COLO668 (cell line): Measurements from ENCODE around the gene HDAC9.

Experiments
- DNase-seq: peaks from one replicate; lab custom pipeline; 2025; ENCODE audit not compliant: unreplicated experiment; lab: John Stamatoyannopoulos, UW

The HDAC9 gene

DNA sequence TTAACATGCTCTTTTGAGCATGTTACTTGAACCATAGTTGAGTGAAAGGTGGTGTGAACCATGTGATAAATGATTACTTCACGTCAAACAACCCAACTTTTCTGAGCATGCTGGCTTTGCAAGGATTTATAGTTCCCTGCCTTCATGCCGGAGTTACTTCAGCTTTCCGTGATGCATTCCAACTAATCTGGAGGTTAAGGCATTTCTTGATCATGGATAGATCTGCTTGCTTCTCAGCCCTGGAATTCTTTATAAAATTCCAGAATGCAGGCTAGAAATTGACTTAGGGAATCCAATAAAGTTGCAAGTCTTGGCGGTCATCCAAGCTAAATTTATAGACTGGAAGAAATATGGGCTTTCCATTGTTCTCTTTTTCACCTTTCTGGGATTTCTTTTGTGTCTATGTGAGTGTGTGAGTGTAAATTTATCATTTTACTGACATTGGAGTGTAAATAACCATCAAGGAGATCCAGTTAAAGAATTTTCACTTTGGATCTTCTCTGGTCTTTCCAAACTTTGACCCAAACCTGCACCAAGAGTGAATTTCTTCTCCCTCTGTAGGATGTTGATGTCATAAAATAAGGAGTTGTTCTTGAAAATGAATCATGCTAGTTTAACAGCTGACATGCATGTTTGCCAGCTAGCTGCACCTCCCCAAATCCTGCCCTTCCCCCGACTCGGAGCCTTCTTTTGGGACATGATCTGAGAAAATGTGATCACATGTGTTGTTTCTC is 332.9 kb downstream of the HDAC9 start:
- DNase-seq: no peak

DNA sequence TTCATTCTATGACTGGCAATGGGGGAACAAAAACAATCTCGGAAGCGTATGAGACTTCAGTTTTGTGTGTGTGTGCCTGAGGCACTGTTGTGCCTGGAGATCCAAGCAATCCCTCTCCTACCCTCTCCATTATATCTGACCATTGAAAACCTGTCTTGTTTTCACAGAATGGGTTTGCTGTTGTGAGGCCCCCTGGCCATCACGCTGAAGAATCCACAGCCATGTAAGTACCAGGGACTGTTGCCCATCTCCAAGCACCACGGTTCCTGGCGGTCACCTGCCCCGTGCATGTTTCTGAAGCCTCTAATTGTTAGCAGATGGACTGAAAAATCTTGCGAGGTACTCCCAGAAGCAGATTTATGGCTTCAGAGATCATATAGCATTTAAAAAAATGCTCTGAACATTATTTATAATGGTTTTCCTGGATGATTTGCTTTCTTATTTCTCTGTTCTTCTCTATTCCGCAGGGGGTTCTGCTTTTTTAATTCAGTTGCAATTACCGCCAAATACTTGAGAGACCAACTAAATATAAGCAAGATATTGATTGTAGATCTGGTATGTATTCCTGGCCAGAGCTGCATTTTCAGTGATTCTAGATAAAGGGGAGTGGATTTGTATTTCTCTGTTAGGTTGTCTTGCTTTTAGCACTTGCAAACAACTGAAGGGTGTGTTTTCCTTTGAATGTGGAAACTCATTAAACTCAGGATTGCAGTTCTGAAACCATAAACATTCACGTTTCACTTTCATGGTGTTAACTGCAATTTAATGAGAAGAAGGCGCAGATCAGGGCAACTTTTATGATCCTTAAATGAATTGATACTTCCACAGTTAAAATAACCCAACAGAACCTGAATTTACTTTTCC is 333.7 kb downstream of the HDAC9 start:
- DNase-seq: no peak

DNA sequence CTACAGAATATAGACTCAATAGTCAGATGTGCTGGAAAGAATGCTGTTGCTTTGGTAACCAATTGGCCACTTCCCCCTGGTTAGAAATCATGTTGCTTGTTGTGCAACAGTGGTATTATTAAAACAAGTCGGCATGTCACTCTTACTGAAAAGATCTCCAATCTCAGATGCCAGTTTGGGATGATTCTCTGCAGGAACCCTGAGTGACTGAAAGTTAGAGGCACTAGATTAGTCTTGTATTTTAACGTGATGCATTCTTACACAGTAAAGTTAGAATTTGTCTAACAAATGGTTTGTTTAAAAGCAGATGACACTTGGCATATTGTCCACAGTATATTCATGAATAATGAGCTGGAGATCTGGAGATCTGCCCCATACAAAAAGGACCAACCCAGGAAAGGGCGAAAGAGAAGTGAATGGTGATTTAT is 334.3 kb downstream of the HDAC9 start:
- no peak for DNase-seq

DNA sequence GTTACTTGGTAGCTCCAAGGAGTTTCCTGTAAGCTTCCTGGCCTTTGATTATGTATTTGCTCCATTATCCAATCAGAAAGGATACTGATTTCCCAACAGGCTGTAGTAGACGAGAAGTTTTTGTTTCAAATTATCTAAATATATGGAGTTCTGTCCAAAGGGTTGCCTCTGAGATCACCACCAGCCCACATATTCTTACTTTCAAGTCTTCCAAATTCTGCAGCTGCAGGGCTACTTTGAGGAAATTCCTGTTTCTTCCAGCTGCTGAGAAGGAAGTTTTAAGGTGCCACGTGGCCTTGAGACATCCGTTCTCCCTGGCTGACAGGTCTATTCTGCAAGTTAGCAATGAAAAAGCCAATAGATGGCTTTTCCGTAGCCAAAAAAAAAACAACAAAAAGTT is 335.9 kb downstream of the HDAC9 start:
- DNase-seq: no peak

DNA sequence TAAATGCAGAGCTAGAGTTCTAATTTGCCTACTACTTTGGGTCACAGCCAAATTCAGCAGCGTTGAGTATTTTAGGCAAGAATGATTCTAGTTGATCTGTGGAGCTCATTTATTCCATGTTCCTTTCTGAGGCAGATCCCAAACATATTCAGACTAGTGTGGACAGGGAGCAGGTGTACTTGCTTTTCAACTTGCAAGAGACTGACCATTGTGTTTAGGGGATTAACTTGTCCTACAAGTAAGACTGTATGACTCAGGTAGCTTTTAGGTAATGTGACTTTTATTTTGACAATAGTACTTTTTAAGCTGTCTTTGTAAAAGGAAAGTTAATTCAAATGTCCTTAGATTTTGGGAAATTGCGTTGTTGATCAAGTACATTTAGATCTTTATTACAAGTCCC is 336.4 kb downstream of the HDAC9 start:
- no peak for DNase-seq

DNA sequence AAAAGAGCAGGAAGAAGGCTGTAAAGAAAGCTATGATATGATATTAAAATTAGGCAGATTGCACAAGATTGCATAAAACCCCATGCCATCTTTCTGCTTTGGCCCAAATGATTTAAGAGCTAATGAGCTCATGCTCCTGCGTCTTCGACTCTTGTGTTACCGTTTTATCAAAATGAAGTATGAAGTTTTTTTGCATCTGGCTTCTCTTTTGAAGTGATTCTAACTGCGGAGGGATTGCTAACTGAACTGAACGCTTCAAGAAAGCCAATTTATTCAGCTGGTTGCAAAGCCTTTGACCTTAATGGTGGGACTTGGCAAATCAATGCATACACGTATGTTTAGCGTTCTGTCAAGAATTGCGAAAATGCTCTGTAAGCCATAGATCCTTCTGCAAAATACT is 339.0 kb downstream of the HDAC9 start:
- no peak for DNase-seq

DNA sequence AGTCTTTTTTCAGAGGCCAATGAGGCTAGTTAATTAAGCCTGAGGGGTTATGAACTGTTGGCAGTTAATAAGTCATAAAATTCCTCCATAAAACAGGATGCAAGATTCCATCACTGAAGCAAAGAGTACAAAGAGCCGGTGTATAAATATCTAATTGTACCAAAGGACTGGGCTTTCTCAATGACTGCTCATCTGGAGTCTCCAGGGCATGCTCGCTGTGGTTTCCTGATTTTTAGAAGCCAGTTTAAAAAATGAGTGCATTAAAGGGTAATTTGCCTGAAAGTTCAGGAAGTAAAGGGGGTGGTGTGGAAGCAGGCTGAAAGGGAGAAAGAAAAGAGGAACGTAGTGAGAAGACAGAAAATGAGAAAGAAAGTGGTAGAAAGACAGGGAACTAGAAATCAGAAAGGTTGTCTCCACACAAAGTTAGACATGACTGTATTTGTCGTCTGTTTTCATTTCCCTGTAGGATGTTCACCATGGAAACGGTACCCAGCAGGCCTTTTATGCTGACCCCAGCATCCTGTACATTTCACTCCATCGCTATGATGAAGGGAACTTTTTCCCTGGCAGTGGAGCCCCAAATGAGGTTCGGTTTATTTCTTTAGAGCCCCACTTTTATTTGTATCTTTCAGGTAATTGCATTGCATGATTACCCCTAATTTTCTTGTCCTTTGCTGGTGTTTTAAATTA is 339.6 kb downstream of the HDAC9 start:
- no peak for DNase-seq

DNA sequence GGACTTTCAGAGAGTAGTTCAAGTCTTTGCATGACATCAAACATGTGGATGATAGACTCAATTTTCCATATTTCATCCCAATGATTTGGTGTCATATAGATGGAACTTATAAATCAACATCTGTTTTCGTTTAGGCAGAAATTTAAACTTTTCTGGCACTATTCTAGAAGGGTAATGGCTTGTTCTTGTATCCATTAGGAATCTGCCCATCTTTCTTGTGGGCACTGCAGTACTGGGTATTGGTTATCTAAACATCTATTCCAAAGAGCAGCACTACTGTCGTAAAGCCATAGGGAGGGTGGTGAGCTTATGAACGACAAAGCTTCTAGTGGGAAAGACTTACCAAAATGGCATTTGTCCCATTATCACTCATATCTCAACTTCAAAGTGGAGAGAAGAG is 348.4 kb downstream of the HDAC9 start:
- no peak for DNase-seq

DNA sequence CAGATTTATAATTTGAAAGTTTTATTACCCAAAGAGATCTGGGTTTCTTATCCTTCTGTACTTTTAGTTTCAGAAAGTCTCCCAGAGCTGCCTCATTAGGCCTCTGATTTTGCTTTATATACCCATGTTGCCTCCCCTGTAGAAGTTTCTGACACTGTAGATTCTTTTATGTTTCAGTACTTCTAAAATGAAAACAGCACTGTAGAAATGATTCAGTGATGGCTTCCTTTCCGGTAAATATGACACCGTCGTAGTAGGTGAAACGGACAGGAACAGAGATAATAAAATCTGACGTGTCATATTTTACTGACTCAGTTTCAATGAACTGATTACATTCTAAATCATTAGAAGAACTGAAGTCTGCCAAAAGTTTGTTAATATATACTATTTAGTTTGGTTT is 349.2 kb downstream of the HDAC9 start:
- no peak for DNase-seq

DNA sequence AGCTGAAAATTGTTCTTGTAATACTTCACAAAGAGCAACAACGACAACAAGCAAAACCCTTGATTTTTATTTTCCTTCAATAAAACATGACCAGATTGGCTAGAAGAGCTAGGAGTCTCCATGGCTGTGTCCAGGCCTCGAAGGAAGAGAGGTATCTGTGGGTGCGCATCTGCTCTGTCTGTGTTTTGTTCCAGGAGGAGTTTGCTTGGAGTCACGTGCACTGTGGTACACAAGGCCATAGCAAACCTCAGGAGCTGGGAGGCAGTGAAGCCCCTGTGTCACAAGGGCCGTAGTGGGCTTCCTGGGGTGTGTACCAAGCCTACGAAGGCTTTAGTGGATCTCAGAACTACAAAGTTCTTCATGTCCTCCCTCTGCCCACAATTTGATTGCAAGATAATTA is 350.2 kb downstream of the HDAC9 start:
- DNase-seq: no peak

DNA sequence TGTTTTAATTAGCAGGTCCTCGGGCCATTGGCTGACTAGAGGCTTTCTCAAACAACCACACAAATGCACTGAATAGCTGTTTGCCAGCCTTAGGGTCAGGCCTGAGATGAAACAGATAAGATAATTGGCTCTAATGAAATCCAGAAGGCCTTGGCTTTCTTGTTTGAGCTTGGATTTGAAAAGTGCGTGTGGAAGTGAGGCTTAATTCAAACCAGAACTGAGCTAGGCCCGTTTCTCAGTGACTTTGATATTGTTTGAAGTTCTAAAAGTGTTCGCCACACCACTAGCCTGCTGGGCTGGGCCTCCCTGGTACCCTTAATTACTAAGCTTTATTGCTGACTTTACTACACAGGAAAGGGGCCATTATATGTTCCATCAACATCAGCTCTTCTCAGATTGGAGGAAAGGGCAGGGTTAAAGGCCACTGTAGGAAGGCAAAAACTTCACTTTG is 351.2 kb downstream of the HDAC9 start:
- DNase-seq: no peak

DNA sequence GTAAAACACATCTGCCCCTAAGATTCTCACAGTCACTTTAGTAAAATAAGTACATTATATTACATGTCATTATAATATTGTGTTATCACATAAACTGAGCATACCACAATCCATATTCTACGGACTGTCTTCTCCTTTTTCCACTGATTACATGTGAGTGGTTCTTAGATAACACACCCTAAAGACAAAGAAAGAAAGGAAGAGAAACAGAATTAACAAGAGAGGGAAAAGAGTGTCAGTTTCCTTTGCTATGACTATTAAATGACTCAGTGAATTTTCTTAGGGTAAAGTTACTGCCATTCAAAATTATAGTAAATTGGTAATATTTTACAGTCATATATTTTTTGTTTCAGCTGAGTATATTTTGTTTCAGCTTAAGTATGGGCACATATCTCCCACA is 353.6 kb downstream of the HDAC9 start:
- no peak for DNase-seq

DNA sequence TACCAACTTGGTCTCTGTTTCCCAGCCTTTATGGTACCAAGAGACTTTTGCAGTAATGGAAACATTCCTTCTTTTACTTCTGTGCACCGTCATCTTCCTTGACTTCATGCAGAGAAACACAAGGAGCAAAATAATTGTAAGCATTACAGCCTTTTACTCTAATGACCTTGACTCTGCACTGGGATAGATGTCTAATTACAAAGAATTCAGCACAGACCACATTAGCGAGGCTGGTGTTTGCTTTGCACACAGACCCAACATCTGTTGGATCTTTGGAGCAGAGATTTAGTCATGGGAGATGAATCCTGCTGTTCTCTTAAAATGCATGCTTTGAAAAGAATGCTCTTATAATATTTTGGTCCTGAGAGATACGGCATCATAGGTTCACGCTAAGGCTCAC is 360.2 kb downstream of the HDAC9 start:
- no peak for DNase-seq

DNA sequence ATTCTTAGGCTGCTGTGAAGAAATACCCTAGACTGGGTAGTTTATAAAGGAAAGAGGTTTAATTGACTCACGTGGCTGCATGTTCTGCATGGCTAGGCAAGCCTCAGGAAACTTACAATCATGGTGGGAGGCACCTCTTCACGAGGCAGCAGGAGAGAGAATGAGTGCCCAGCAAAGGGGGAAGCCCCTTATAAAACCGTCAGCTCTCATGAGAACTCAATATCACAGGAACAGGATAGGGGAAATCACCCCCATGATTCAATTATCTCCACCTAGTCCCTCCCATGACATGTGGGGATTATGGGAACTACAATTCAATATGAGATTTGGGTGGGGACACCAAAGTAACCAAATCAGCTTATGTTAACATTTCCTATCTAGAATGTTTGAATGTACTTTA is 362.7 kb downstream of the HDAC9 start:
- no peak for DNase-seq

DNA sequence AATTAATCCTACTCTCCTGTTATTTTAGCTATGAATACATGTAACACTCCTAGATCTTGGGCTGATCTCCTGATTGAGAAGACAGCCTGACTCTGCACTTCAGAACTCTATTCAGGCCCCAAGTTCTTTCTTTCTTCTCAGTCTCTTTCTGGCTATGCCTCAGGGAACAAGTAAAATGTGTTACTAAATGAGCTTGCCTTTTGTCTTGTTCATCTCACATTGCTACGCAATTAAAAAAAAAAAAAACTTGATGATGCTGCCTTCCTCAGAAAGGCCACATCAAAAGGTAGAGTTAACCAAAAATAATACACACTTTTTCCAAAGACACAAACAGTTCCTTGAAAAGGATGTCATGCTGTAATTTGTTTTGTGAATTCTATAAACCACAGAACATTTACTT is 363.8 kb downstream of the HDAC9 start:
- DNase-seq: no peak

DNA sequence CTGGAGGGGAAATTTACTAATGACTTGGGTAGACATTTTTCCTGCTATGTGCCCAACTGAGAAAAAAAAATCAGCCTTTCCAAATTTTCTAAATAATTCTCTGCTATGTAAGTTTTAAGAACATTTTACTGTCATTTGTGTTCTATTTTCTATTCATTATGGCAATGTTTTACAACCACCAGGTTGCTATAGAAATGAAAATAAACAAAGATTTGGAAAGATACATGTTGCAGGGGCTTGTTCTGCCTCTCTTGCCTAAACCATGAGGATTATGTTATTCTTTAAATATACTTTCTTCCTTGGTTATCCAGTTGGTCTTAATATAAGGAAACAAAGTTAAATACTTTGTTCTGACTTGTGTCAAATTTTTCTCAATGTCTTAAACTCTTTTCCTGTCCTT is 364.7 kb downstream of the HDAC9 start:
- no peak for DNase-seq

DNA sequence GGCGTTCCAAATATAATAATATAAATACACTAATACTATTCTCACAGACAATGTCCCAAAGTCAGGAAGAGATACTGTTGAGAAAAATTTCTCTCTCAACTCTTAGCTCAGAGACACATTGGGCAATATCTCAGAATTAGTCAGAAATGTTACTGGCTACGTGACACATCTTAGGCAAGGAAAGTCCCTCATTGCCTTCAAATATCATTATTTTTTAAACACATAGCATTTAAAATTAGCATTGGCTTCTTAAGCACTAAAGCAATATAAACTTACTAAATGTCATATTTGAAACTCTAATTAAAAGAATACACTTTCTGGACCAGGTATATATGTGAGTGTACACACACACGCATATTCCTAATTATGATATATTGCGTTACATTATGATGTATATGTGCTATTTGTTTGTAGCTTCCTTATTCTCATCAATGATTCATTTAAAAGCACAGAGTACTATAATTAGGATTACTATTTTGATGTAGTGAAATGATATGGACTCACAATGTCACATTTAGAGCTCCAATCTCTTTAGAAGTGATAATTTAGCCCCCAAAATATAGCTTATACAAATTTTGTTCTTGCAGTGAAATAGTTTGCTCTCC is 366.1 kb downstream of the HDAC9 start:
- no peak for DNase-seq

DNA sequence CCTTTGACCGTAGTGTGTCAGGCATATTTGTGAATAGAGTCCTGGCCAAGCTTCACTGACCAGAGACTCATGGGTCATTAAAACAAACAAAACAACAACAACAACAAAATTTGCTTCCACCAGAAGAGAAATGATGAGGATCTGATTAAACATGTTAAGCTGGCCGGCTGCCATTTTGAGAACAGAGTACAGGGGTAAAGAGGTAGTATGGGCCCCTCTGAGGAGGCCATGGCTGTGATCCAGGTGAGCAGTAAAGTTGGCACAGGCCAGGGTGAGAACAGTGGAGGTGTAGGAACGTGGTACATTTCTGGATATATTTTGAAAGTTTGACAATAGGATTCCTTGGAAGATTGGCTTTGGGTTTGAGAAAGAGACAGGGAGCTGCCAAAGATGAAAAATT is 369.4 kb downstream of the HDAC9 start:
- no peak for DNase-seq

DNA sequence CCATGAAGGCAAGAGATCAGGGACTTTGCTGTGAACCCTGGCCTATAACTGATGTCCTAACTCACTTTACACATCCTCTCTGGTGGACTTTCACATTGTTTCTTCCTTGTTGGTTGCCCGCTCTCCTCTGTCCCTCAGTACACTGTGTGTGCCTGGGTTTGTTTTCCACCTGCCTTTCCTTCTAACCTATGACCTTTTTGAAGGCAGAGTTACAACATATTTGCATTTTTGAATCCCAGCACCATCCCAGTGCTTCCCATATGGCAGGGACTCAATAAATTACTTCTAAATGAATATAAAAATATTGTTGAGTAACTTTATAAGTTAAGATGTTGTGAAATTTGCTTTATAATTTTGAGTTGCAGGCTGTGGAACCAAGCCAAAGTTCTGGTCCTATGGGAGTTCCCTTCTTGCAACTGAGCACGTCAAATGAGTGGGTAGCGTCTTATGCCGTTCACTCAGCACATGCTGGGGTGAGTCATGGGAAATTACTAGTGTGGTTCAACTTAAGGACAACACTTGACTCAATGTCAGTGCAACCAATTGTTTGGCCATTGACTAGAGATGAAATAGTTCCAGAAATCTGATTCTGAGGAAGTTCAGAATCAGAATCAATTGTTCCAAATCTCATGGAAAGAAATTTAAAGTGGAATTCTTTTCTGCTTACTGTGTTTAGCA is 370.9 kb downstream of the HDAC9 start:
- DNase-seq: no peak

DNA sequence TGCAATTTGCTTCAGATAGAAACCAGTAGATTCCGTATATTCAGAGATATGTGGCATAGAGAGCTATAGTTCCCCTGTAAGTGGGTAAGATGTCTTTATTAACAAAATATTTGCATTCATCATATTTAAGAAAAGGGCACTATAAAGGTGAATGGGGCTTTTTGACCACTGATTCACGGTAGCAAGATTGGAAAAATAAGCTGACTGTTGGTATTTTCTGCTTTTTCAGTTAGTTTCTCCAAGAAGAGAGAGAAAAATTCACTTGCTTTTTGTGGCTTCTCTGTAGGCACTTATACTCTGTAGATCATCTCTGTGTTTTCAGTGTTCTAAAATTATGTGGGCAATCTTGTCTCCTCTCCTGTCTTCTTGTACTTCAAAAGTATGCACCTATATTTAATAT is 376.8 kb downstream of the HDAC9 start:
- no peak for DNase-seq
